HG03159 (cell line): ENCODE results near the gene STX2.
"Not testable (repeated sequence)": the region's sequence is repeated elsewhere in the genome, so short reads cannot be mapped to it uniquely, and the experiment has no call there.

Experiments used
- ATAC-seq: cut with Tn5 transposase; IDR thresholded peaks from one replicate; pipeline ENCODE4 v1.9.1; 2021; ENCODE audit warnings: mild to moderate bottlenecking, moderate library complexity; ENCODE audit not compliant: unreplicated experiment

Gene STX2

DNA sequence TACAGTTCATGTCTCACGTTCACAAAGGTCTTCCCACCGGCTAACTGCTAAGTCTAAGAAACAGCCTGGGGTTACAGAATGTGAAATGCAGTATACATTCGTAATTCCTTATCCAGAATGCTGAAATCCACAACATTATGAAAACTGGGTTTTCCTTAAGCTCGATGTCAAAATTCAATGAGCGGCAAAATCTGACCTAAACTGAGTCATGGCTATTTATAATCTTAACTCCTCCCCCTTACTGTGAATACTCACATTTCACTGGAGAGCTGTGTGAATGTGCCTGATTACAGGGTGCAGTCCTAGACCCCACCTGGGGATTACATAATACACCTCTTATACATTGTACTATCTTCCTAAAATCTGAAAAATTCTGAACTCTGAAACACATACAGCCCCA lies 35.3 kb downstream of the STX2 start:
- ATAC-seq, result no peak

DNA sequence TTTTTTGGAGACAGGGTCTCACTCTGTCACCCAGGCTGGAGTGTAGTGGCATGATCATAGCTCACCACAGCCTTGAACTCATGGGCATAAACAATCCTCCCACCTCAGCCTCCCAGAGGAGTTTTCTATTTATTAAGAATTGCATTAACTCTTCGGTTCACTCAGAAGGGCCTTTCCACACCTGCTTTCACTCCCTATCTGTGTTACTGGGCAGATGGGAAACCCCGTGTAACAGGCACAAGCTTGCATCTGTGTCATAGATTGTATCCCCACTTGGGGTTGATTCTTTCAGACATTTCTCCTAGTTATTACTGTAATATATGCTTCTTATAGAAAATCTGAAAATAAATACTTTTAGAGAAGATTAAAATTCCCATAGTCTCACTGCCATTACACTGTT lies 38.7 kb downstream of the STX2 start:
- no peak for ATAC-seq

DNA sequence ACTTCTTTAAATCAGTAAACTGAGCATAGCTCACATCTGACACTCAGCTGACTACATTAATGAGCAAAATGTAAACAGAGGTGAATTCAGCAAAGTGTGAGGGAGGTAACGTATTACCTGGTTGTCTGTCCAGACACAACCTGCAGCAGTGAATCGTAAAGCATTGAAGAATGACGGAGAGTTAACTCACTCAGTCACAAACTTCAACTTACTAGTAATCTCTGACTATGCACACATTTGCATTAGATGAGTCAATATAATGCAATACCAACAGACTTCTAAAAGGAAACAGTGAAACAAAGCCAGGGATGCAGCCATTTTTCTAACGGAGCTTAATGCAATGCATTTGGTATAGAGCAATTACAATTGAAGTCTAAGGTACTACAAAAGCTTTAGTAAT lies 40.0 kb downstream of the STX2 start:
- no peak for ATAC-seq

DNA sequence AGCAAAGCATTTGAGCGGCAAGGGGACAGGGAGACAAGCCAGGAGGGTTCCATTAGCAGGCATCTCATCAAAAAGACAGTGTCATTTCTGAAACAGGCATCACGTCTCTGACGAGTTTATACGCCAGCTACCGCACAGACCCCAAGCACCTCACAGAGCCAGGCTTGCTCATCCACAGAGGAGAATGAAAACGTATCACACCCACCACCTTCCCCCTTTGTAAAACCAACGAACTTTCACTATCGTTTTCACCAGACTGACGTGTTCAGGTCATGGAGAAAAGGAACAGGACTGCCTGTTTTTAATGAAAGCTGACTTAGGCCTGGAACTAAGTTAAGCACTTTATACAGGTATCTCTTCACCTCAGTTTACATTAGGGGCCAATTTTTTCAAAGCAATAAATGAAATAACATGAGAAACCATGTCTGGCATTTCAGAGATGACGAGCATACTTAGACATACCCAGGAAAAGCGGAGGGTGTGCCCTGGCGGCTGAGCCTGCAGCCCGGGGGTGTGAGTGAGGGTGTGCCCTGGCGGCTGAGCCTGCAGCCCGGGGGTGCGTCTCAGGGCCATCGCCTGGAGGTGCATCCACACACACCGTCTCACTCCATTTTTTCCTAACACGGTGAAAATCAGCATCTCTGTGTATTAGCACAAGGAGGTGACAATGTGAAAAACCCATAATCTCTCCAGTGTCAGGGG lies 41.9 kb downstream of the STX2 start:
- no peak for ATAC-seq

DNA sequence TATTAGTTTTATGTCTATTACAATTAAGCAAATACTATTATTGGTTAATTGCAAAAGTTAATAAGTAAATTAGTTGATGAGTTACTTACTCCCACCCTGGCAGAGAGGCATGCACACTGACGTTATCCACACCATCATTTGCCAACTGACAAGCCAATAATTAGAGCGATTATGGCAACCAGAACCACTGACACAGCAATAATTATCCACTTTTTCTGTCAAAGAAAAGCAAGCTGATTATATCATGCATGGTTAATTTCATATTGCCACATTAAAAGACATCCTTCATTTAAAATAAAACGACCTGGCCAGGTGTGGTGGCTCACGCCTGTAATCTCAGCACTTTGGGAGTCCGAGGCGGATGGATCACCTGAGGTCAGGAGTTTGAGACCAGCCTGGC lies 43.1 kb downstream of the STX2 start:
- ATAC-seq, result no peak

DNA sequence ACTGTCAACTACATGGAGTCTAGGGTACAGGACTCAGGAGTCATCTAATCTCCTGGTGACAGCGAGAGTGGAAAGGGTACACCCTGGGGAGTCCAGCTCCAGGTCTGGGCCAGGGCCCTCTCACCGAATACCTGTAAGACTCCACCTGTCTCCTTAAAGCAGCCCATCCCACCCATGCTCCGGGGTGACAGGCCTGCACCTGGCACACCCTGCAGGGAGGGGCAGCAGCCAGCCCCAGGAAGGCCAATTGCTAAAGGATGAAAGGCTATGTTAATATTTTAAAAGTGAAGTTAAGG lies 45.5 kb downstream of the STX2 start:
- no peak for ATAC-seq

DNA sequence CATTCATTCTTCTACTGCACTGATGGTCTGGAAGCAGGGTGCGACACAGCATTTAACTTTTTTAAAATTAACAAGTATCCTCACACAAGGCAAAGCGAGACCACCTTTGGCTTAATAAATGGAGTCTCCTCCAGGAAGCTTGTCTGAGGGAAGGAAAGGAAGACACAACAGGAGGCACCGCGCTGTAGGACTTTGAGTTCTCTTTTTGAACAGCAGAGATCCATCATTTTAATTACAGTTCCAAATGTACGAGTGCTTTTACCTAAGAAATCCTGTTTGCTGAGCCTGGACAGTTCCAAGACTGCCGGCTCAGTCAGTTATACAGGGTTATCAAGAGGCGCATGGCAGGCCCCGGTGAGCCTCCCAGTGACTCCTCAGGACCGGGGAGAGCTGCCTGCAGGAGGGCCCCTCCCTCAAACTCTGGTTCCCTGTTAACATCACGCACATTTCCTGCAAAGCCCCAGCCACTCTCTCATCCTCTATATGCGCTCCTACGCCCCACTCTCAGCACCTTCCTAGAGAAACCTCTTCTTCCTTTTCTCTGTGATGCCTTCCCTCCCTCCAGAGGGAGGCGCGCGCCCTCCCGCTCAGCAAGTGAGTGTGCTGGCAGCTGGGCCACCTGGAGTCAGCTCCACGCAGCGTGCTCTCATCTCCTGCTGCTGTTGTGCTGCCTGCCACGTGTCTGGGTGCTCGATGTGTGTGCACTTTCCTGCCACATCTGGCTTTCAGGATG lies 46.1 kb downstream of the STX2 start:
- no peak for ATAC-seq

DNA sequence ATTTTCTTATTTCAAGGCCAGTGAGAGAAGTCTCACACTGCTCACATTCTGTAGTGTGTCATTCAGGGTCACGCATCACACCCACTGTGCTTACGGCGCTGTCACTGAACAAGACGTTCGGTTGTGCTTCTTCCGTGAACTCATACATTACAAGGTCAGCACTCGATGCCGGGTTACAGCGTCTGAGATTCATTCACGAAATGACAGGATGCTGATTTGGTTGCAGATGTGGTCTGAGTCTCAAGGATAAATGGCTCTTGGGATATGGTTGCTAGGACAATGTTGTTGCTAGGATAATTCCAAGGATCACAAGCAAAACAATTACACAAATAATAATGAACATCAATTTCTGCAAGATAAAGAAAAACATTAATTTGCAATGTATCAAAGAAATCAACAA lies 47.4 kb downstream of the STX2 start:
- no peak for ATAC-seq

DNA sequence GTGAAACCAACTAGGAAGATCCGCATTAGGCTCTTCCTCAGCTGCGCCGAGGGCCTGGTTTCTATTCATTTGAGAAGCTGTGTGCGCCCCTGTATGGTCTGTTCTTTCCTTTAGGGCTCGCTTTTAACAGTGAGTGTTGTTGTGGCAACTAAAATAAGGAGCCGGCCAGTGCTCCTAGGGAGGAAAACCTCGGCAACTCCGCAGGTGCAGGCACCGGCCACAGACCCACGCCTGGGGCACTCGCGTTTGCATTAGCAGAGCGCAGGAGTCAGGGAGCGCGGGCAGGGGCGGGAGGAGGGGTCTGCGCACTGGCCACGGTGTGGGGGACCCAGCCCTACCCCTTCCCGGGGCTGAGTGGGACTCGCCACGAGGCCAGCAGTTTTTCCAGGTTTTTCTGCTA lies 50.5 kb downstream of the STX2 start:
- no peak for ATAC-seq

DNA sequence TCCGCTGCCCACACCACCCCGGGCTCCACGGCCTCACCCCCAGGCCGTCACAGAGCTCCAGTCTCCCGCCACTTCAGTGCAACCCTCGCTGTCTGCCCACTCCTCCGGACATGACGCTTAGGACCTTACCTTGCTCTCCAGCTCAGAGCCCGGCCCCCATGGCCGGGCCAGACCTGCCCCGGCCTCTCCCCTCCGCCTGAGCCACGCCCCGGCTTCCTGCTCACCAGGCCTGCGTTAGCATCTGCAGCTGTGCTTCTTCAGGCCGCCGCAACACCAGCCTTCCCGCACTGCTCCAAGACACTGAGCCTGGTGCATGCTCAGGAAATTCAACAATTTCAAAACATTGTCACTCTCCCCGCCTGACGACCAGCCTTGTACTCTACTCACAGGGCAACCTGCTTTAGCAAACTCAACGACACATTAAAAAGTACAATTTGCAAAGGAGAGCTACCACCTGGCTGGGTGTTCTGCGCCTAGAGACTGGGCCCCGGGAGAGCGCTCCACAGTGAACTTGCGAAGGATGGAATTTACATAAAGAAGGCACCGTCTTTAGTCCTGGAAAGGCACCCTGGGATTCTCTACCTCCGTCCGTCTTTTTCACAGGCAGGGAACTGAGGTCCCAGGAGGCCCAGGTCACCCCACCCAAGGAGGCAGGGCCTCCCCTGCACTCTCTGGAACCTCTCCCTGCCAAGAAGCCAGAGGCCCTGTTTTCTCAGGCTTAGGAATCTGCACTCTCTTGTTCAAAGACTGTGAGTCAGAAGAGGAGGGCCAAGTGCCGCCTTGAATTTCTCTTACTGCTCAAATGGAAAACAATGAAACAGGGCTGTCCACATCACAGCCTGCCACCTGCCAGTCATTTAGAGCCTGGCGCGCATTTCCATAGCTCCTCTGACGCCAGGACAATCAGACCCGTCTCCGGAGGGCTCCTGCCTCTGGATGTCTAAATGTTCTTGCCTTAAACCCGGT lies 51.3 kb downstream of the STX2 start:
- no peak for ATAC-seq

DNA sequence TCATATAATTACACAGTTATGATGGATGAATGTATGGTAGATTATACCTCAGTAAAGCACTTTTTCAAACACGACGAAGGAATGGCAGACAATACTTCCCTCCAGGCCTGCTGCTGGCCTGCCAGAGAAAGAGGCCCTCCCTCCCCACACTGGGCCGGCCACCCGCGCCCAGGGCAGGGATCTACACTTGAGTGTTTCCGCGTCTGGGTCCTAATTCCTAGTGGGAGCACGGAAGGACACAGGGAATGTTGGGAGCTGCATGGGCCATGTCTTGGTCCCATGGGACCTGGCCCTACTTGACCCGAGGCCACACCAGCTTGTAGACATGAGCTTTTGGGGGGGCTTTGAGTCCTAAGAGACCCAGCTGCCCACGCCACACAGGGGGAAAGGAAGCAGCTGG lies 52.0 kb downstream of the STX2 start:
- ATAC-seq, result no peak

DNA sequence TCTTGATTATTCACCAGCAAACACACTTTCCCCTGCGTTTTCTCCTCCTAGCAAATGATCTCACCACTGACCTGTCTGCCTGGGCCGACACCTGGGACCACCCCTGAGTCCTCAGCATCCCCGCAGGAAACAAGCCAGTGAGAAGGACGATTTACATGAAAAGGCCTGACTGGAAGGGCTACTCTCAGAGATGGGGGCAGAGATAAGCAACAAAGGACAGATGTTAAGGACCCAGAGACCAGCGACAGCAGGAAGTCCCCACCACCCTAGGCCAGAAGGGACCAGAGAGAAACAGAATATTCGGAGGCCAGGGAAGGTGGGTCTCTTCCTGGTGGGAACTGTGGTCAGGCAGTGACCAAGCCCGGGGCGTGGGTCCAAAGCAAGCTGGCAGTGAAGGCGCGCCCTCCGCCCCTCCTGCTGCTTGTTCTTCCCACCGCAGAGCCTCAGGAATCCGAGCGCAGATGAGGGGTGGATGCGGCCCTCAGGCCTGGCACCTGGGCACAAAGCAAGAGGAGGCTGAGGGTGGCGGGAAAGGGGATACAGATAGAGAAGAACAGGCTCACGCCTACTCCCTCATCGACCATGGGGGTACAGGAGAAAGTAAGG lies 55.8 kb downstream of the STX2 start:
- no peak for ATAC-seq

DNA sequence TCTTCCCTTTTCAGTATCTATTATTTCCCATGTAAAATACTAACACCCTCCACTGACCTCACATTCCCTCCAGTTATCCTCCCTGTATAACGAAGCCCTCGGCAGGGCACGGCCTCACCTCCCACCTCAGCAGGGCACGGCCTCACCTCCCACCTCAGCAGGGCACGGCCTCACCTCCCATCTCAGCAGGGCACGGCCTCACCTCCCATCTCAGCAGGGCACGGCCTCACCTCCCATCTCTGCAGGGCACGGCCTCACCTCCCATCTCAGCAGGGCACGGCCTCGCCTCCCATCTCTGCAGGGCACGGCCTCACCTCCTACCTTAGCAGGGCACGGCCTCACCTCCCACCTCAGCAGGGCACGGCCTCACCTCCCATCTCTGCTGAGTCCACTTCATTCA lies 56.8 kb downstream of the STX2 start:
- not testable (repeated sequence) for ATAC-seq

DNA sequence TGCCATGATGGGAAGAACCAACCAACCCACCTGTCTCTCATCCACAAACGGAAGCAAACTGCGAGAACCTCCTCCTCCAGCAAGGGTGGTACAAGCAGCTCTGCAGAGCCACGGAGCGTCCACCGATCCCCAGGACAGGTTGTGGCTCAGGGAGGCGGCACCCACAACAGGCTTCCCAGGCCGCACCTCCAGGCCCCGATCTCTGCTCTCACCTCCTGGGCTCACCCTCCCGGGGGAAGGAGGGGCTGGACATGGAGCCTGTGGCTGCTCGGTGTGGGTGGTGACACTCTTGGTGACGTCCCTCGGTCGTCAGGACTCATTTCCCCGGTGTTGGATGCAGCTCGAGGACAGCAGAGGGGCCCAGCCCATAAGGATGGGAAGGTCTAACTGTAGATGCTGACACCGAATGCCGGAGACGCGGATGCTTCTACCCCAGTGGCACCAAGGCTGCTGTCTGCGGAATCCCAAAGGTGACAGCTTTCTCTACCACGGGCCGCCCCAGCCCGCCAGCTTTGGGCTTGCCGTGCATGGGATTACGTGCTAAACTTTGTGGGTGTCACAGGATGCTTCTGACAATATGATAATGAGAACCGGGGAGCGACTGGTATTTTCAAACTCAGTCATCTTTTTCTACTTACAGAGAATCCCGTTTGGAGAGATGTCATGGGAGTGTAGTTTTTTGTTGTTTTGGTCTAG lies 58.0 kb downstream of the STX2 start:
- no peak for ATAC-seq

DNA sequence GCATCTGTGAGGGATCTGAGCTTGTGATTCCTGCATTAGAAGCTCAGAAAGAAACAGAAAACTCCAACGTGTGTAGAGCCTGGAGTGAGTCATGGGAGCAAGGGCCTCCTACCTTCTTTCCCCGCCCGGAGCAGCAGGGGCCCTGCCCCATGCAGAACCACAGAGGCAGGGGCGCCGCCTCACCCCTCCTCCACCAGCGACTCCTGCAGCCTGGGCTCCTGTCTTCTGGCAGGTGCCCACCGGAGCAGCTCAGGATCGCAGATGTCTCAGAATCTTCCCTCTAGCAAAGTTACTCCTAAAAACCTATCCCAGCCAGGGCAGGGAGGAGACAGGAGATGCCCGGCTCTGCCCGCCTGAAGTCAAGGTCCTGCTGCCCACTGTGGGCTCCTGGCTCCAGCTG lies 58.7 kb downstream of the STX2 start:
- no peak for ATAC-seq

DNA sequence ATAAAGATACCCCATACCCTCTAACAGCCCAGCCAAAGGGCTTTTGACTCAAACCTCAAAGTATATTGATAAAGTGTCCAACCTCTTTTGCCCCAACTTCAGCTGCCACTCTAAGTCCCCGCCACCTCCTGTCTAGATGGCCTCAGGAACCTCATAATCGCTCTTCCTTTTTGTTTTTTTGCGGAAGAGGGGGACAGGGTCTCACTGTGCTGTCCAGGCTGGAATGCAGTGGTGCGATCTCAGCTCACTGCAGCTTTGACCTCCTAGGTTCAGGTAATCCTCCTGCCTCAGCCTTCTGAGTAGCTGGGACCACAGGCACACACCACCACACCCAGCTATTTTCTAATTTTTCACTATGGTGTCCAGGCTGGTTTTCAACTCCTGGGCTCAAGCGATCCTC lies 60.3 kb downstream of the STX2 start:
- ATAC-seq, result no peak

DNA sequence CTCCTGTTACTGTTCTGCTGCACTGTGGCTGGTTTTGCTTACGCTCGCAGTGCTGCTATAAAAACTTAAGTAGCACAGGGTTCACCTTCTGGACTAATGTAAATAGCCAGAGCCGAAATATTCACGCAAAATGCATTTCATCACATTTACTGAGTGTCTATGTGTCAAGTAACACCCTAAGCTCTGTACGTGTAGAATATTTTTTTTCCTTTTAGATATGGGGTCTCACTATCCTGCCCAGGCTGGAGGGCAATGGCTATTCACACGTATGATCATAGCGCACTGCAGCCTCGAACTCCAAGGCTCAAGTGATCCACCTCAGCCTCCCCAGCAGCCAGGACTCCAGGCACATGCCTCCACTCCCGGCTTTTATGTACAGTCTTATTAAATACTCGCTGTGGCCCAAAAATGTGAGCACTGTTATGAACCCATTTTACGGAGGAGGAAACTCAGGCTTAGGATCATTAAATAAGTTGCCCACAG lies 62.2 kb downstream of the STX2 start:
- ATAC-seq, result no peak

DNA sequence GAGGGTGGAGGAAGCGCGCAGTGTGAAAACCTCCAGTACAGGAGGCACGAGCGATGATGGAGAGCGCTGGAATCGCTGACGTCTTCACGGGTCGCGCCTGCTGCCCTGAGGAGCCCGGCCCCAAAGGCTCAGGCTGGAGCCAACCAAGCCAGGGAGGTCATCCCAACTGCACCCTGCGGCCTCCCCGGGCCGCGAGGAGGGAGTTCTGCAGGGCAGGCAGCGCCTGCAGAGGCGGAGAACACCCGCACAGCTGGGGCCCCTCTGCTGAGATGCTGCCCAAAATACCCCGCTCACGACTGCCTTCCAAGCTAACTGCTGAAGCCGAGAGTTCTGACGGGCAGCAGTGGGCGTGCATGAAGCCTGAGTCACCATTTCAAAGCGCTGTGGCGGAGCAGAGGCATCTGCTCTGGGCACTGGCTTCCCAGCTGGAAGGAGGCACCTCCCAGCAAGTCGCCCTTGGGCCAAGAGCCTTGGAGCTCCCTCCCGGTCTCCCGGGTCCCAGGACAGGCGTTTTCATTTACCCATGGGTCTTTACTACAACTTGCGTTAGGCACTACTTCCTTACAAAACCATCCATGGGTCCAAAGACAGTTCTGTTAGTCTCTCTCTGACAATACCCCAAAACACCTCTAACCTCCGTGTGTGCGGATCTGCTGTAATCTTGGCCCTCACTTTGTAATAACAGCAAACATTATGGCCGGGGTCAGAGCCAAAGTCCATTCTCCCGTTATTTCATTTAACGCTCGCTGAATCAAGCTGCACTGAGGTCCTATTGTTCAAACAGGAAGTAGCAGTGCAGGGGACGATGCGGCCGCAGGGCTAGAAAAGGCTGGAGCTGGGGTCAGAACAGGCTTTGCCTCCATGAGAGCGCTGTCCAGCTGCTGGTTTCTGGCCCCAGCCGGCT lies 62.8 kb downstream of the STX2 start:
- ATAC-seq, result no peak

DNA sequence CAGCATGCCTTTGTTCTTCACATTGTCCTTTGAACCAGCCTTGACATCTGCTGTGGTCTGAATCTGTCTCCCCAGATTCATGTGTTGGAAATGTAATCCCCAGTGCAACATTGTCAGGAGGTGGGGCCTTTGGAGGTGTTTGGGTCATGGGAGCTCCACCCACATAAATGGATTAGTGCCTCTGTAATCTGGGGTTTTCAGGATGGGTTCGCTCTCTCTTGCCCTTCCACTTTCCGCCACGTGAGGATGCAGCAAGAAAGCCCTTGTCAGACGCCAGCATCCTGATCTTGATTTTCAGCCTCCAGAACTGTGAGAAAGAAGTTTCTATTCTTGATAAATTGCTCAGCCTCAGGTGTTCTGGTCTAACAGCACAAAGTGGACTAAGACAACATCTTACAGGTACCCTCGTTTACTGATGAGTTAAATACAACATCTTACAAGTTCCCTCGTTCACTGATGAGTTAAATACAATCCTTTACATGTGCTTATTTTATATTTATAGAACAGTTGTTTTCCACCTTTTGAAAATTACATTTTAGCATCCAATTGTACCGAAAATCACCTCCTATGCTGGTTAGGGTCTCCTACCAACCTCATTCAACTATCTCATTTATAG lies 68.5 kb downstream of the STX2 start:
- no peak for ATAC-seq
